ENCODE data around the gene PEX7. TPM values are rescaled to one million over a fixed set of nuclear protein-coding genes. Genes with fewer than 3 reads are reported as not detected.

Gene PEX7
- total and polyA plus RNA-seq, 2 of the 8 experiments (the other 6 are each of a cell fraction or from before 2014, with no cell fraction given): 6.4 to 11.0 TPM

DNA sequence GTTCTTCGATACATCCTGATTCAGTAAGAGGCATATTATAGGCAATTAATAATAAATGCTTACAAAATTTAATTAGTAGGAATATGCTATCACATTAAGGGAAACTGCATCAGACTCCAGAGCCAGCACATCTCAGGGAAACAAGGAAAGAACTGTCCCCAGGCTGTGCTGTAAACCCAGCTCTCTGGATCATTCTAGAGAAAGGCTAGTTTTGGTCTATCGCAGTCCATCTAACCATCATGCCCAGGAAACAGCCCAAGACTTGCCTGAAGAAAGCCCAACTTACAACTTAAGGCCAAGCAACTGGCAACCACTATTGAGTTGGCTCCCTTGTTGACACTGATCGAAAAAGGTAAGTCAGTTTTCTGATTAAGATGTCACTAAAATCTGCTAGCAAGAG is 41.4 kb upstream of the PEX7 start:
- Histone ChIP-seq H4K5ac (ENCODE audit: insufficient read length, low read depth, low read length) (no peak overlapping the region), H2AK5ac (ENCODE audit: low read depth, low read length) (no peak overlapping the region), H4K8ac (ENCODE audit: extremely low read depth, insufficient read depth, low read length) (no peak overlapping the region), H3K9ac (replicated peaks in 1 of 4; ENCODE audit: extremely low read depth in 1 of 4, low read depth in 3 of 4, low read length in 3 of 4) (no peak overlapping the region), H3K4me3 (ENCODE audit: extremely low read depth in 1 of 4, insufficient read depth in 2 of 4, low read depth in 3 of 4, low read length in 4 of 4) (no peak overlapping the region), H2BK120ac (replicated peaks; ENCODE audit: low read depth, low read length) (no peak overlapping the region), H3K27ac (ENCODE audit: low read depth, low read length) (no peak overlapping the region), H2BK15ac (ENCODE audit: low read length) (no peak overlapping the region), H2BK12ac (ENCODE audit: low read depth, low read length) (no peak overlapping the region), H3K79me1 (ENCODE audit: low read depth, low read length) (no peaks in the 10 kb centered on the region), H2BK5ac (ENCODE audit: low read depth, low read length) (no peak overlapping the region), H3K18ac (ENCODE audit: extremely low read depth, low read length) (no peak overlapping the region), H3K4me1 (replicated peaks in 1 of 4; ENCODE audit: control insufficient read depth in 3 of 4, insufficient read depth in 4 of 4, low read length in 3 of 4) (peaks cover 0 to 4% (median 1%) of the 10 kb centered on the region in 4 experiments; a peak in 2 of 7 replicates), H3K36me3 (ENCODE audit: control insufficient read depth in 2 of 4, insufficient read depth in 4 of 4, low read length in 3 of 4) (no peaks in the 10 kb centered on the region), H3K79me2 (ENCODE audit: control insufficient read depth in 1 of 2, insufficient read depth in 2 of 2, low read length in 2 of 2) (no peaks in the 10 kb centered on the region), H3K4me2 (ENCODE audit: insufficient read depth in 1 of 2, low read depth in 2 of 2, low read length in 2 of 2) (no peak overlapping the region), H3K27me3 (replicated peaks in 1 of 4; ENCODE audit: control insufficient read depth in 3 of 4, extremely low read depth in 1 of 4, insufficient read depth in 3 of 4, low read length in 3 of 4) (no peaks in the 10 kb centered on the region), H3K14ac (ENCODE audit: insufficient read length) (no peak overlapping the region), H4K20me1 (replicated peaks in 1 of 2; ENCODE audit: control insufficient read depth in 1 of 2, insufficient read depth in 2 of 2, low read length in 2 of 2) (no peaks in the 10 kb centered on the region), H3K23ac (ENCODE audit: insufficient read length) (no peak overlapping the region), H3K23me2 (ENCODE audit: low read depth, low read length) (no peaks in the 10 kb centered on the region), H3K4ac (replicated peaks; ENCODE audit: insufficient read length, low read depth, low read length) (no peak overlapping the region), H4K91ac (replicated peaks; ENCODE audit: insufficient read length, low read length) (no peak overlapping the region), H2BK20ac (ENCODE audit: low read length) (no peak overlapping the region), H3K56ac (replicated peaks; ENCODE audit: insufficient read length, low read depth, low read length) (no peak overlapping the region), H2AFZ (ENCODE audit: low read length) (peak overlapping the region; percentile 39; the same call in 1 of the 2 replicates), H3K9me3 (ENCODE audit: insufficient read depth in 2 of 2, low read depth in 1 of 2, low read length in 1 of 2) (no peaks in the 10 kb centered on the region; a peak in 1 of 4 replicates)
- WGBS, 2 experiments (ENCODE audit: extremely low coverage in 1 of 2, insufficient coverage in 1 of 2, insufficient read length in 1 of 2, insufficient replicate concordance in 2 of 2, low coverage in 1 of 2, low lambda C conversion rate in 2 of 2, missing lambda C conversion rate in 1 of 2): 90% methylated on average over 3 of the region's 3 CpGs; no CpG with 5 or more reads in 1 of the 2 experiments
- FAIRE-seq (no peak), DNase-seq (ENCODE audit: low read depth in 1 of 2, low spot score in 2 of 2) (no peak)
- POLR2A ChIA-PET (ENCODE audit: partially characterized antibody): no interaction called here
- CTCF ChIA-PET (ENCODE audit: partially characterized antibody): interaction anchor here (1.4 kb wide), 1 partner anchor 11 kb away, joined by 3 read pairs; the partner anchor contains the start of gene MAP3K5
- TF ChIP-seq POU5F1 (IDR thresholded peaks at IDR 0.05; ENCODE audit: low read depth, low read length) (no peak), RAD21 (IDR thresholded peaks at IDR 0.05 in 1 of 2, conservative IDR thresholded peaks at IDR 0.05 in 1 of 2; ENCODE audit: low read depth in 2 of 2, low read length in 2 of 2) (no peak), BRCA1 (IDR thresholded peaks at IDR 0.05; ENCODE audit: low read depth, low read length) (no peak), SIX5 (IDR thresholded peaks at IDR 0.05; ENCODE audit: low read depth, low read length) (no peak), SUZ12 (IDR thresholded peaks at IDR 0.05; ENCODE audit: low read length) (no peak), NANOG (IDR thresholded peaks at IDR 0.05; ENCODE audit: insufficient read depth, low read depth, low read length, poor library complexity, severe bottlenecking) (no peak), SP2 (IDR thresholded peaks at IDR 0.05; ENCODE audit: low read length) (no peak), SP1 (IDR thresholded peaks at IDR 0.05; ENCODE audit: low read depth, low read length) (no peak), TAF7 (optimal IDR thresholded peaks at IDR 0.05; ENCODE audit: borderline replicate concordance, low read depth, low read length) (no peak), YY1 (IDR thresholded peaks at IDR 0.05; ENCODE audit: low read depth, low read length) (no peak)
- TF ChIP-seq, protein P1, sequence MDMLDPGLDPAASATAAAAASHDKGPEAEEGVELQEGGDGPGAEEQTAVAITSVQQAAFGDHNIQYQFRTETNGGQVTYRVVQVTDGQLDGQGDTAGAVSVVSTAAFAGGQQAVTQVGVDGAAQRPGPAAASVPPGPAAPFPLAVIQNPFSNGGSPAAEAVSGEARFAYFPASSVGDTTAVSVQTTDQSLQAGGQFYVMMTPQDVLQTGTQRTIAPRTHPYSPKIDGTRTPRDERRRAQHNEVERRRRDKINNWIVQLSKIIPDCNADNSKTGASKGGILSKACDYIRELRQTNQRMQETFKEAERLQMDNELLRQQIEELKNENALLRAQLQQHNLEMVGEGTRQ (IDR thresholded peaks at IDR 0.05; ENCODE audit: low read length): no peak
- TF ChIP-seq, protein P2, sequence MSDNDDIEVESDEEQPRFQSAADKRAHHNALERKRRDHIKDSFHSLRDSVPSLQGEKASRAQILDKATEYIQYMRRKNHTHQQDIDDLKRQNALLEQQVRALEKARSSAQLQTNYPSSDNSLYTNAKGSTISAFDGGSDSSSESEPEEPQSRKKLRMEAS (IDR thresholded peaks at IDR 0.05): no peak

Data from H1 (cell line).